Mesothelial cell of epicardium (in vitro differentiated cells): ENCODE measurements around the gene TULP4. TPM values are rescaled to one million over a fixed set of nuclear protein-coding genes. Genes with fewer than 3 reads are reported as not detected.

Source experiments
- DNase-seq, 2 experiments: peaks; one replicate each; pipeline ENCODE4 v3.0.0; 2021; ENCODE audit warnings: low spot score in 2 of 2; ENCODE audit not compliant: unreplicated experiment in 2 of 2
- H3K27ac Mint-ChIP-seq: 2 replicates; pipeline ENCODE4 v1.8.0; 2021; ENCODE audit warnings: mixed read lengths
- H3K27me3 Mint-ChIP-seq: 2 replicates; pipeline ENCODE4 v1.8.0; 2021; ENCODE audit warnings: low read depth, mixed read lengths
- H3K36me3 Mint-ChIP-seq: 2 replicates; pipeline ENCODE4 v1.8.0; 2021; ENCODE audit warnings: mixed read lengths
- H3K4me1 Mint-ChIP-seq: 2 replicates; pipeline ENCODE4 v1.8.0; 2021; ENCODE audit warnings: mixed read lengths
- H3K4me3 Mint-ChIP-seq: 2 replicates; pipeline ENCODE4 v1.8.0; 2021; ENCODE audit warnings: mild to moderate bottlenecking, moderate library complexity, mixed read lengths
- H3K9me3 Mint-ChIP-seq: 2 replicates; pipeline ENCODE4 v1.8.0; 2021; ENCODE audit warnings: mixed read lengths
- total RNA-seq: library from RNA; stranded (reverse); gene quantifications from 3 replicates; pipeline ENCODE4 v1.2.1, GENCODE V29; 2021
- TF ChIP-seq, protein P1 (sequence below): fragments of 200-600 bp; sonication (generic); IDR thresholded peaks from one replicate; pipeline ENCODE4 v1.5.0; 2021; ENCODE audit warnings: antibody characterized with exemption; ENCODE audit not compliant: unreplicated experiment

The TULP4 gene
- total RNA-seq, 1 donor from 2014 or later: 135 TPM

DNA sequence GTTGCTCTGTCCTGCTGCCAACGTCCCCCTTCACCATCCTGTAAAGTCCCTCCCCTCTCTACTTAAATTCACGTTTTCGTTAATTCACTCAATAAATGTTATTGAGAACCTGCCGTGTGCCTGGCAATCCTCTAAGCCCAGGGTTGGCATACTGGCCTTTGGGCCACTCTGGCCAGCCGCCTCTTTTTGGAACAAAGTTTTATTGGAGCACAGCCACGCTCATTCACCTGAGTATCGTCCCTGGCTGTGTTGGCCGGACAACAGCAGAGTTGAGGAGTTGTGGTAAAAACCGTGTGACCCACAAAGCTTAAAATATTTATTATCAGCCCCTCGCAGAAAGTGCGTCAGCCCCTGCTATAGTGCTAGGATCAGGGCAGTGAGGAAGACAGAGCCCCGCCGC is 192.9 kb downstream of the TULP4 start:
- H3K27me3 Mint-ChIP-seq: no peaks in the 10 kb centered on the region
- H3K4me3 Mint-ChIP-seq: no peak overlapping the region
- H3K4me1 Mint-ChIP-seq: no peaks in the 10 kb centered on the region
- TF ChIP-seq, protein P1, sequence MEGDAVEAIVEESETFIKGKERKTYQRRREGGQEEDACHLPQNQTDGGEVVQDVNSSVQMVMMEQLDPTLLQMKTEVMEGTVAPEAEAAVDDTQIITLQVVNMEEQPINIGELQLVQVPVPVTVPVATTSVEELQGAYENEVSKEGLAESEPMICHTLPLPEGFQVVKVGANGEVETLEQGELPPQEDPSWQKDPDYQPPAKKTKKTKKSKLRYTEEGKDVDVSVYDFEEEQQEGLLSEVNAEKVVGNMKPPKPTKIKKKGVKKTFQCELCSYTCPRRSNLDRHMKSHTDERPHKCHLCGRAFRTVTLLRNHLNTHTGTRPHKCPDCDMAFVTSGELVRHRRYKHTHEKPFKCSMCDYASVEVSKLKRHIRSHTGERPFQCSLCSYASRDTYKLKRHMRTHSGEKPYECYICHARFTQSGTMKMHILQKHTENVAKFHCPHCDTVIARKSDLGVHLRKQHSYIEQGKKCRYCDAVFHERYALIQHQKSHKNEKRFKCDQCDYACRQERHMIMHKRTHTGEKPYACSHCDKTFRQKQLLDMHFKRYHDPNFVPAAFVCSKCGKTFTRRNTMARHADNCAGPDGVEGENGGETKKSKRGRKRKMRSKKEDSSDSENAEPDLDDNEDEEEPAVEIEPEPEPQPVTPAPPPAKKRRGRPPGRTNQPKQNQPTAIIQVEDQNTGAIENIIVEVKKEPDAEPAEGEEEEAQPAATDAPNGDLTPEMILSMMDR: no peak
- peaks cover 47% of the 10 kb centered on the region for H3K36me3 Mint-ChIP-seq
- DNase-seq: no peak
- no peak overlapping the region for H3K27ac Mint-ChIP-seq
- H3K9me3 Mint-ChIP-seq: no peaks in the 10 kb centered on the region

DNA sequence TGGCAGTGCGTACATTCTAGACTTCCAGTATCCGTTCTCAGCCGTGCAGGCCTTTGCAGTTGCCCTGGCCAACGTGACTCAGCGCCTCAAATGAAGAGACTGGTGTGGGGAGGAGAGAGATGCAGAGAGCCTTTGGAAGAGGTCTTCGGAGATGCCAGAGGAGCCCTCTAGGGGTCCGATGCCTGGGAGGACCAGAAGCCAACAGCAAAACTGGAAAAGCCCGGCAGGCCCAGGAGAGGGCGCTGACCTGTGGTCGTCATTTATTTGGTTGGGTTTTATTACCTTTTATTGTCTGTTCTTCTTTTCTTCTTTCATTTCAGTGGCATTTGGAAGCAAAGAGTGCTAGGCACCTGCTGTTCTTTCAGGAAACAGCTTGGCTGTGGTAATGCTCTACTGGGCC is 194.3 kb downstream of the TULP4 start:
- DNase-seq: no peak
- Mint-ChIP-seq H3K27me3 (no peaks in the 10 kb centered on the region), H3K9me3 (no peaks in the 10 kb centered on the region), H3K4me1 (no peaks in the 10 kb centered on the region), H3K27ac (no peak overlapping the region), H3K36me3 (peaks cover 46% of the 10 kb centered on the region), H3K4me3 (no peak overlapping the region)
- TF ChIP-seq, protein P1: no peak

DNA sequence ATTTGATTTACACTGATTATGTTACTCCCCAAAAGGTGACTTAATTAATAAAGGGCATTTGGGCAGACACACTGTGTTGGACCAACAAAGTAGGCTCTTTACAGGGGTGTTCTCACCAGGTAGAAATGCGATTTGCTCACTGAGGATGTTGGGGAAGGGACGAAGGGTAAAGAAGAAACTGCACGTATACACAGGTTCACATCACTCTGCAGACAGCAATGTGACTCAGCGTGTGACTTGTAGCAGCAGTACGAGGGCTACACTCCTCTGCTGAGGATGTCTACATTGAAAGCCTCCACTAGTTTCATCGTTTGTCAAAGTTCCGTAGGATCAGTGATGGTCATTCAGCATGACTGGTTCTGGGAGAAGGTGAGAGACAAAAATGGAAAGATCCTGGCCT is 194.9 kb downstream of the TULP4 start:
- H3K9me3 Mint-ChIP-seq: no peaks in the 10 kb centered on the region
- no peak overlapping the region for H3K4me3 Mint-ChIP-seq
- peaks cover 44% of the 10 kb centered on the region for H3K36me3 Mint-ChIP-seq
- no peaks in the 10 kb centered on the region for H3K27me3 Mint-ChIP-seq
- no peak for DNase-seq
- TF ChIP-seq, protein P1: no peak
- no peak overlapping the region for H3K27ac Mint-ChIP-seq
- H3K4me1 Mint-ChIP-seq: no peaks in the 10 kb centered on the region

DNA sequence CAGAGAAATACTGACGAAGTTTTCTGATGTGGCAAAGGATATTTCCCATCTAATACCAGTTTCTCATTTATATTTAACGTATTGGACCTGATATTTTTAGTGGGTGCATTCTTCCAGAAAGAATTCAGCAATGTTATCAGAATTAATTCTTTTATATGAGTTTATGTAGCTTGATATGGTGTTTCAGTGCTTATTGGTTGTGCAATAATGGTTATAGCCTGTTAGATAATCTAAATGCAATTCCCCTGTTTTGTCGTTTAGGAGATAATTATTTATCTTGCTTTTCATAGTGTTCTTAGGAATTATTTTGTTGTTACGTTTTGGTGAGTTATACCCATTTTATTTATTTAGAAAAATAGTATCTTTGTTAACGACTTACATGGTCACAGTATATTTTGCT is 196.2 kb downstream of the TULP4 start:
- TF ChIP-seq, protein P1: no peak
- H3K9me3 Mint-ChIP-seq: no peaks in the 10 kb centered on the region
- DNase-seq: no peak
- no peaks in the 10 kb centered on the region for H3K27me3 Mint-ChIP-seq
- peaks cover 37% of the 10 kb centered on the region for H3K36me3 Mint-ChIP-seq
- no peak overlapping the region for H3K27ac Mint-ChIP-seq
- no peaks in the 10 kb centered on the region for H3K4me1 Mint-ChIP-seq
- H3K4me3 Mint-ChIP-seq: no peak overlapping the region

DNA sequence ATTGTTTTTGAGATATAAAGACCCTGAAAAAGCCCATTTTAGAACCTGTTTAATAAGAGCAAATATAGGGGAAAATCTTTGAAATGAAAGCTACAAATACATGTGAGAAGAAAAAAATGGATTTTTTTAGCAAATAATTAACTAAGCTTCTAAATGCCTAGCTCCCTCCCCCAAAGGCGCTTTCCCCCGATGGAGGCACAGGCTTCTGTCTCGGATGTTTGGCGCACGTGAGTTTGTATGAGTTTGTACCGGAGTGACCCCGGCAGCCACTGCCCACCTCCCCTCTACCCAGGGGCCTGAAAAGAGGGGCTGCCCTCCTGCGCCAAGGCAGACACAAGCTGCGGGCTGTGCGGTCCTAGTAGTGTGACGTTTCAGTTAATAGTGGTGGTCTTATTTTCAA is 197.2 kb downstream of the TULP4 start:
- TF ChIP-seq, protein P1: no peak
- H3K9me3 Mint-ChIP-seq: no peaks in the 10 kb centered on the region
- H3K27me3 Mint-ChIP-seq: no peaks in the 10 kb centered on the region
- H3K27ac Mint-ChIP-seq: no peak overlapping the region
- no peak for DNase-seq
- peaks cover 33% of the 10 kb centered on the region for H3K36me3 Mint-ChIP-seq
- H3K4me1 Mint-ChIP-seq: no peaks in the 10 kb centered on the region
- H3K4me3 Mint-ChIP-seq: no peak overlapping the region

DNA sequence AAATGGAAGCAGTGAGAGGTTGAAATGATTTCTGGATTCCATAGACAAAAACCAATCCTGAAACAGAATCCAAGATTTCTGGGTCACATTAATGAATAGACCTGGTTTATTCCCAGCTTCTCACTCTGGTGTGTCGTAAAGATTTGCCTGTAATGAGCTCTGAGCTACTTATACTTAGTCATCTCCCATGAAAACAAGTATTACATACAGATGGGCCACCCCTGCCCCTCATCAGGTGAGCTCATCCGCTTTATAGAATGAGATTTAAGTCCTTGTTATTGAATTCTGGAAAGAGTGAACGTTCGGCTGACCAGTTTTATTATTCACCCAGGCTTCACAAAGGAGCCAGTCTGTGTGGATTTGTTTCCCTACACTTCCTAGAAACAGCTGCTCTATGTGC is 200.5 kb downstream of the TULP4 start:
- peaks cover 1% of the 10 kb centered on the region for H3K27me3 Mint-ChIP-seq

More for the DNA sequence above, 200.5 kb downstream of the TULP4 start:
- no peak overlapping the region for H3K4me3 Mint-ChIP-seq
- no peak for DNase-seq
- no peaks in the 10 kb centered on the region for H3K4me1 Mint-ChIP-seq
- H3K27ac Mint-ChIP-seq: no peak overlapping the region
- peaks cover 11% of the 10 kb centered on the region for H3K36me3 Mint-ChIP-seq
- H3K9me3 Mint-ChIP-seq: no peaks in the 10 kb centered on the region
- TF ChIP-seq, protein P1: no peak
